ENCODE data around the gene GTF2F1. TPM values are rescaled to one million over a fixed set of nuclear protein-coding genes. Genes with fewer than 3 reads are reported as not detected.
"Not testable (repeated sequence)": the region's sequence is repeated elsewhere in the genome, so short reads cannot be mapped to it uniquely, and the experiment has no call there.

GTF2F1 gene
- polyA plus RNA-seq, 3 donors: 80.3 to 103 (median 100.0) TPM

GRCh38 chr19:6373096-6373812 lies 19.7 kb downstream of the GTF2F1 start:
- peak; percentile 88 to 98 (median 95) for DNase-seq (ENCODE audit: extremely low read depth in 1 of 11, low read depth in 9 of 11, low spot score in 4 of 11)

- DNase-seq (ENCODE audit: extremely low read depth in 1 of 11, low read depth in 9 of 11, low spot score in 4 of 11): peak; percentile 99 to 100 (median 100)
These were observed 20.3 kb downstream of the GTF2F1 start, which contains the start of gene ALKBH7 for GRCh38 chr19:6372594-6373095. ALKBH7 (plus strand) TSS chr19:6372794; CDS start chr19:6372821, 27 bp downstream.

- no peak for DNase-seq (ENCODE audit: extremely low read depth in 1 of 11, low read depth in 9 of 11, low spot score in 4 of 11)
These were observed 28.6 kb downstream of the GTF2F1 start for GRCh38 chr19:6364353-6364752.

- DNase-seq (ENCODE audit: extremely low read depth in 1 of 11, low read depth in 9 of 11, low spot score in 4 of 11): no peak
These were observed 30.6 kb downstream of the GTF2F1 start for GRCh38 chr19:6362351-6362801.

GRCh38 chr19:6362027-6362350 lies 31.0 kb downstream of the GTF2F1 start:
- no peak for DNase-seq (ENCODE audit: extremely low read depth in 1 of 11, low read depth in 9 of 11, low spot score in 4 of 11)

- not testable (repeated sequence) for DNase-seq (ENCODE audit: extremely low read depth in 1 of 11, low read depth in 9 of 11, low spot score in 4 of 11)
These were observed 32.1 kb downstream of the GTF2F1 start for GRCh38 chr19:6360857-6361216.

GRCh38 chr19:6360445-6360844 lies 32.5 kb downstream of the GTF2F1 start:
- DNase-seq (ENCODE audit: extremely low read depth in 1 of 11, low read depth in 9 of 11, low spot score in 4 of 11): not testable (repeated sequence)

GRCh38 chr19:6359568-6360341 lies 33.2 kb downstream of the GTF2F1 start:
- no peak for DNase-seq (ENCODE audit: extremely low read depth in 1 of 11, low read depth in 9 of 11, low spot score in 4 of 11)

GRCh38 chr19:6358003-6358402 lies 35.0 kb downstream of the GTF2F1 start:
- no peak for DNase-seq (ENCODE audit: extremely low read depth in 1 of 11, low read depth in 9 of 11, low spot score in 4 of 11)

- no peak for DNase-seq (ENCODE audit: extremely low read depth in 1 of 11, low read depth in 9 of 11, low spot score in 4 of 11)
These were observed 35.8 kb downstream of the GTF2F1 start for GRCh38 chr19:6357174-6357573.

- DNase-seq (ENCODE audit: extremely low read depth in 1 of 11, low read depth in 9 of 11, low spot score in 4 of 11): not testable (repeated sequence)
These were observed 37.5 kb downstream of the GTF2F1 start for GRCh38 chr19:6355321-6356040.

GRCh38 chr19:6354098-6354674 lies 38.8 kb downstream of the GTF2F1 start:
- no peak for DNase-seq (ENCODE audit: extremely low read depth in 1 of 11, low read depth in 9 of 11, low spot score in 4 of 11)

- DNase-seq (ENCODE audit: extremely low read depth in 1 of 11, low read depth in 9 of 11, low spot score in 4 of 11): no peak
These were observed 40.4 kb downstream of the GTF2F1 start for GRCh38 chr19:6352381-6353165.

- no peak for DNase-seq (ENCODE audit: extremely low read depth in 1 of 11, low read depth in 9 of 11, low spot score in 4 of 11)
These were observed 42.3 kb downstream of the GTF2F1 start for GRCh38 chr19:6350688-6351087.

GRCh38 chr19:6349271-6349670 lies 43.7 kb downstream of the GTF2F1 start:
- DNase-seq (ENCODE audit: extremely low read depth in 1 of 11, low read depth in 9 of 11, low spot score in 4 of 11): not testable (repeated sequence)

GRCh38 chr19:6343462-6343861 lies 49.5 kb downstream of the GTF2F1 start:
- DNase-seq (ENCODE audit: extremely low read depth in 1 of 11, low read depth in 9 of 11, low spot score in 4 of 11): no peak

- peak in 1 of 11 donors; percentile 11 for DNase-seq (ENCODE audit: extremely low read depth in 1 of 11, low read depth in 9 of 11, low spot score in 4 of 11)
These were observed 52.3 kb downstream of the GTF2F1 start for GRCh38 chr19:6340493-6341201.
